Measurements from ENCODE around the gene CHCHD6. TPM values are rescaled to one million over a fixed set of nuclear protein-coding genes. Genes with fewer than 3 reads are reported as not detected.

The CHCHD6 gene
- total and polyA plus RNA-seq, 12 donors: 5.2 to 27.0 (median 10.2) TPM

- intact Hi-C loops (cut with DNase I): no loop called here
- H3K27me3 ChIP-seq: no peaks in the 10 kb centered on the region
- DNase-seq (no peak), ATAC-seq (no peak)
- 62 to 77% methylated on average over 1 of the region's 1 CpG for WGBS, 2 donors
- H3K36me3 ChIP-seq: peaks cover 0 to 3% (median 0%) of the 10 kb centered on the region in 9 donors
- H3K27ac ChIP-seq: no peak overlapping the region
- H3K4me3 ChIP-seq: no peak overlapping the region
- no peaks in the 10 kb centered on the region for H3K9me3 ChIP-seq
- TF ChIP-seq CTCF (IDR thresholded peaks at IDR 0.05): no peak
- peaks cover 0 to 17% (median 4%) of the 10 kb centered on the region in 9 donors for H3K4me1 ChIP-seq
Measured at GRCh38 chr3:126885425-126885824, 181.4 kb downstream of the CHCHD6 start.

GRCh38 chr3:126886217-126886616 lies 182.2 kb downstream of the CHCHD6 start:
- H3K4me3 ChIP-seq: no peak overlapping the region
- no peak overlapping the region for H3K27ac ChIP-seq
- peaks cover 0 to 3% (median 0%) of the 10 kb centered on the region in 9 donors for H3K36me3 ChIP-seq
- no peak for TF ChIP-seq CTCF (IDR thresholded peaks at IDR 0.05)
- ATAC-seq: no peak
- DNase-seq: no peak
- H3K27me3 ChIP-seq: no peaks in the 10 kb centered on the region
- no peaks in the 10 kb centered on the region for H3K9me3 ChIP-seq
- H3K4me1 ChIP-seq: peaks cover 0 to 17% (median 4%) of the 10 kb centered on the region in 9 donors
- intact Hi-C loops (cut with DNase I): no loop called here
- 83 to 87% methylated on average over 5 of the region's 5 CpGs for WGBS, 2 donors

GRCh38 chr3:126887686-126888085 lies 183.6 kb downstream of the CHCHD6 start:
- H3K36me3 ChIP-seq: peaks cover 0 to 3% (median 0%) of the 10 kb centered on the region in 9 donors
- intact Hi-C loops (cut with DNase I): no loop called here
- H3K9me3 ChIP-seq: no peaks in the 10 kb centered on the region
- H3K4me3 ChIP-seq: no peak overlapping the region
- DNase-seq (no peak), ATAC-seq (no peak)
- TF ChIP-seq CTCF (IDR thresholded peaks at IDR 0.05): no peak
- no peaks in the 10 kb centered on the region for H3K27me3 ChIP-seq
- peaks cover 0 to 17% (median 4%) of the 10 kb centered on the region in 9 donors for H3K4me1 ChIP-seq
- no peak overlapping the region for H3K27ac ChIP-seq
- 77 to 81% methylated on average over 7 of the region's 7 CpGs for WGBS, 2 donors

- 92 to 94% methylated on average over 5 of the region's 5 CpGs for WGBS, 2 donors
- no peaks in the 10 kb centered on the region for H3K27me3 ChIP-seq
- no peak for TF ChIP-seq CTCF (IDR thresholded peaks at IDR 0.05)
- H3K4me1 ChIP-seq: peaks cover 0 to 16% (median 4%) of the 10 kb centered on the region in 9 donors
- intact Hi-C loops (cut with DNase I): no loop called here
- no peak overlapping the region for H3K4me3 ChIP-seq
- H3K9me3 ChIP-seq: no peaks in the 10 kb centered on the region
- ATAC-seq (no peak), DNase-seq (no peak)
- no peak overlapping the region for H3K27ac ChIP-seq
- peaks cover 0 to 3% (median 0%) of the 10 kb centered on the region in 9 donors for H3K36me3 ChIP-seq
Measured at GRCh38 chr3:126888186-126888760, 184.2 kb downstream of the CHCHD6 start.

Data from heart right ventricle (tissue), 16 donors.